ENCODE measurements around the gene SPOPL.

The SPOPL gene

GRCh38 chr2:138600732-138601457 is 99.3 kb downstream of the SPOPL start:
- no peak for DNase-seq

DNA sequence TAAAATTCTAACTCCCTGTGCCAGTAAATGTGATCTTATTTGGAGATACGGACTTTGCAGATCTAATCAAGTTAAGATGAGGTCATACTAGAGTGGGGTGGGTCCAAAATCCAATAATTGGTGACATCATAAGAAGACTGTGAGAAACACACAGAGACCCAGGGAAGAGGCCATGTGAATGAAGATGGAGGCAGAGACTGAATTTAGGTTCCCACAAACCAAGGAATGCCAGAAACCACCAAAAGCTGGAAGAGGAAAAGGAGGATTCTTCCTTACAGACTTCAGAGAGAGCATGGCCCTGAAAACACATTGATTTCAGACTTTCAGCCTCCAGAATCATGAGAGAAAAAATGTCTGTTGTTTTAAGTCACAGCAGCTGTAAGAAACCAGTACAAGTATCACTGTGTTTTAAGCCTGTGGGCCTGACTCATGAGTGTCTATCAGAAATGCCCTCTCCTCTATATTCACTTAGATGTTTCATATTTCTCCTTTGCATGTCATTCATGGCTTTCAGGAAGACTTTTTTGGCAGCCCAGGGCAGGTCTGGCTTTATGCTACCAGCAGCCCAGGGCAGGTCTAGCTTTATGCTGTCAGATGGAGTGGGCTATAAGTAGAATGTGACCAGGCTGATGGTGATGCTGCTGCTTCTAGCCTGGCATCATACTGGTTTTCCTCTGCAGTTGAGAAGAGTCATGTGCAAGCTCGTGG is 100.0 kb downstream of the SPOPL start:
- no peak for DNase-seq

- no peak for DNase-seq
Observed at GRCh38 chr2:138602166-138602460, 100.5 kb downstream of the SPOPL start.

DNA sequence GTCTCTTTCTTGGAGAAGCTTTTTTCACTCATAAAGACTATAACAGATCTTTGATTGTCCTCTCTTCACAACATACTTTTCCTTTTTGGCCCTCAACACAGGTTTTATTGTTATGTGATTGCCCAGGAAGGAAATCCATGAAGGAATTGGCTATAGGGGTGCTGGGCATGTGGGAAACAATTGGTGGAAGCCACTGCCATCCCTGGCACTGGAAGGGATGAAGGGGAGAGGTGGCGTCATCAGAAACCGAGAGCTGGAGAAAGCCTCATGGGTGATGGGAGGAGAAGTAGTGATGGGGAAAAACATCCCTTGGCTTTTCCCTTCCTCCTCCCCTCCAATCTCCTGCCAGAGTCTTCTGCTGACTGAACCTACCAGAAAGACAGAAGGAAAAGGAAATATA is 106.2 kb downstream of the SPOPL start:
- no peak for DNase-seq

DNA sequence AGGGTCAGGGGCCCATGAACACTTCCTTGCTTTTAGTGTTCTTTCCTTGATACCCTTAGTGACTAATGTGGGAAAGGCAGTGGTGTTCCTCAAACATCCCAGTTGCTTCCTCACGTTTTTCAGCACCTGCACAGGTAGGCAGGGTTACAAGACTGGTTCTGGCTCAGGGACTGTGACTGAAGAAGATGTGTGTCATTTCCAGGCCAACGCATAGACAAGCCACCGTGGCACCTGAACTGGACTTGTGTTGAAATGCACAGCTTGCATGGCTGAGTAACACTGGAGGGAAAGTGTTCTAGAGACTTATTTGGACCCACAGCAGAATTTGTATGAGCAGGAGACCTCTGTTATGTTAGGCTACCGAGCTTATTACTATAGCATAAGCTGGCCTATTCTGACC is 107.9 kb downstream of the SPOPL start:
- DNase-seq, result no peak

DNA sequence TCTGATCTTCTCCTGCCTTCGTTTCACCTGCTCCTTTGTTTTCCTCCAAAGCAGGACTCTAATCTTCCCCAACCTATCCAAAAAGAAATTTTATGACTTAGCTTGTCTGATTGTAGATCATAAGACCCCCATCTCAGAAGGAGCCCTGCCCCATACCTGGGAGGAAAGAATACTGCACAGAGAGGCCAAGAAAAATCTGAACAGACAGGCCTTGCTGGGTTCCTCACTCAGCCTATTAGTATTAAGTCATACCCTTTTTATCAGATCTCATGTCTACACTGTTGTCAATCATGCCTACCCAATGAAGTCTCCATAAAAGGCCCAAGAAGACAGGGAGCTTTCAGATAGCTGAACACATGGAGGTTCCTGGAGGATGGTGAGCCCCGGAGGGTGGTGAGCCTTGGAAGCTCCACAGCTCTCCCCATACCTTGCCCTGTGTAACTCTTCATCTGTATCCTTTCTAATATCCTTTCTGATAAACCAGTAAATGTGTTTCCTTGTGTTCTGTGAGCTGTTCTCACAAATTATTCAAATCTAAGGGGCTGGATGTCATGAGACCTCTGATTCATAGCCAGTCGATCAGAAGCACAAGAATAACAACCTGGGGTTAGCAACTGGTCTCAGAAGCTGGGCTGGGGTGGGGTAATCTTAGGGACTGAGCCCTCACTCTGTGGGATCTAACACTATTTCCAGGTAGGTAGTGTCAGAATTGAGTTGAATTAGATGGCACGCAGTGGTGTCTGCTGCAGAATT is 108.8 kb downstream of the SPOPL start:
- no peak for DNase-seq

- DNase-seq, result no peak
Observed at GRCh38 chr2:138615257-138615656, 113.7 kb downstream of the SPOPL start.

- no peak for DNase-seq
Observed at GRCh38 chr2:138617026-138617425, 115.5 kb downstream of the SPOPL start.

DNA sequence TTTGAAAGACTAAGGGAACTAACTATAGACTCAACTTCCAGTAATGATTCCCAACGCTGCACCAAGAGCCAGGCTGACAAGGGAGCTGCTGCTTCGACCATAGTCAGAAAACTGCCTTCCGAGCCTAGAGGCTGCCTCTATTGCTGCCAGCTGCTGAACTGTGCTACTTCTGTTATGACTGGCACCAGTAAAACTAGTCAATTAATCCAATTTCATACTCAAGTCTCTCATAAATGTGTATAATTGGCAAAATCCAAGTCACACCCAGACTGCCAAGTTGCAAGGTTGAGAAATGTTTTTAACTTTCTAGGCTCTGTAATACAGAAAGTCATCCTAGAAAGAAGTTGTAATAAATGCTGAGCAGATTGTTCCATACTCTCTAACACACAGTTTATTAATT is 117.4 kb downstream of the SPOPL start:
- no peak for DNase-seq

- no peak for DNase-seq
Observed at GRCh38 chr2:138620431-138620830, 118.9 kb downstream of the SPOPL start.

GRCh38 chr2:138621139-138621538 is 119.6 kb downstream of the SPOPL start:
- no peak for DNase-seq

GRCh38 chr2:138622613-138623012 is 121.0 kb downstream of the SPOPL start:
- DNase-seq, result no peak

Measured in nucleus accumbens (tissue), 56 donors.